GM18870 (cell line): ENCODE data around the gene PIBF1.

Experiments used
- ATAC-seq: cut with Tn5 transposase; IDR thresholded peaks from one replicate; pipeline ENCODE4 v1.9.1; 2021; ENCODE audit warnings: moderate library complexity; ENCODE audit not compliant: unreplicated experiment

PIBF1 gene

DNA sequence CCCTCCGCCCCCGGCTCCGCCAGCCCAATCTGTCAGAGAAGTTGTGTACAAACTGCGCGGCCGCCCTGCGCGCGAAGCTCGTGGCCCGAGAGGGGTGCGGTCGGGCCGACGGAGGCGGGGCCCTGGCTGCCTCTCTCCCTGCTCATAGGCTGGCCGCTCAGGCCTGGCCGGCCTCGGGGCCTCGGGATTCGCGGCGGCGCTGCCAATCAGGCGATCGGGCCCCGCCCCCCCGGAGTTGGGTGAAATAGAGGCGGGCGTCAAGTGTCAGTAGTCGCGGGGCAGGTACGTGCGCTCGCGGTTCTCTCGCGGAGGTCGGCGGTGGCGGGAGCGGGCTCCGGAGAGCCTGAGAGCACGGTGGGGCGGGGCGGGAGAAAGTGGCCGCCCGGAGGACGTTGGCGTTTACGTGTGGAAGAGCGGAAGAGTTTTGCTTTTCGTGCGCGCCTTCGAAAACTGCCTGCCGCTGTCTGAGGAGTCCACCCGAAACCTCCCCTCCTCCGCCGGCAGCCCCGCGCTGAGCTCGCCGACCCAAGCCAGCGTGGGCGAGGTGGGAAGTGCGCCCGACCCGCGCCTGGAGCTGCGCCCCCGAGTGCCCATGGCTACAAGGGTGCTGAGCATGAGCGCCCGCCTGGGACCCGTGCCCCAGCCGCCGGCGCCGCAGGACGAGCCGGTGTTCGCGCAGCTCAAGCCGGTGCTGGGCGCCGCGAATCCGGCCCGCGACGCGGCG lies 277.0 kb downstream of the PIBF1 start, which contains the start of gene KLF5:
TSS of gene KLF5 (plus strand) at position 270 of the 724 bp plus-strand sequence. CDS start at position 593, 323 bp downstream.
- peak; percentile 89 for ATAC-seq

GRCh38 chr13:73059460-73060250 lies 277.7 kb downstream of the PIBF1 start:
- peak; percentile 32 for ATAC-seq

- no peak for ATAC-seq
Measured at GRCh38 chr13:73060251-73061160, 278.6 kb downstream of the PIBF1 start.

DNA sequence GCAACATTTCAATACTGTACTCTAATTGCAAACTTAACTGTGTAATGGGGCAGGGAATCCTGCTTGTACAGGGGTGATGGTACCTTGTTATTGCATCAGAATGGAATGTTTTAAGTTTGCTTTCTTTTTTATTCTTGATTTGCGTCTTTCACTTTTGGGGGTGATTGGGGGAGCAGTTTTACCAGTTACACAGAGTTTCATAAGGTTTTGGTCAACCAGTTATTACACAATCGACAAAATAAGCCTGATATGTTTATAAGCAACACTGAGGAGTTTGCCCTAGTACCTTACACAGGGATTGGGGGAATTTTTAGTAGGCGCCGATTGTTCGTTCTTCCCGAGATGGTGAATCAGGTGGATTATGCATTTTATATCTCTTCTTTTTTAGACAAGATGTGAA lies 279.5 kb downstream of the PIBF1 start:
- no peak for ATAC-seq

DNA sequence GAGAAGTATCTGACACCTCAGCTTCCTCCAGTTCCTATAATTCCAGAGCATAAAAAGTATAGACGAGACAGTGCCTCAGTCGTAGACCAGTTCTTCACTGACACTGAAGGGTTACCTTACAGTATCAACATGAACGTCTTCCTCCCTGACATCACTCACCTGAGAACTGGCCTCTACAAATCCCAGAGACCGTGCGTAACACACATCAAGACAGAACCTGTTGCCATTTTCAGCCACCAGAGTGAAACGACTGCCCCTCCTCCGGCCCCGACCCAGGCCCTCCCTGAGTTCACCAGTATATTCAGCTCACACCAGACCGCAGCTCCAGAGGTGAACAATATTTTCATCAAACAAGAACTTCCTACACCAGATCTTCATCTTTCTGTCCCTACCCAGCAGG lies 279.9 kb downstream of the PIBF1 start:
- no peak for ATAC-seq

DNA sequence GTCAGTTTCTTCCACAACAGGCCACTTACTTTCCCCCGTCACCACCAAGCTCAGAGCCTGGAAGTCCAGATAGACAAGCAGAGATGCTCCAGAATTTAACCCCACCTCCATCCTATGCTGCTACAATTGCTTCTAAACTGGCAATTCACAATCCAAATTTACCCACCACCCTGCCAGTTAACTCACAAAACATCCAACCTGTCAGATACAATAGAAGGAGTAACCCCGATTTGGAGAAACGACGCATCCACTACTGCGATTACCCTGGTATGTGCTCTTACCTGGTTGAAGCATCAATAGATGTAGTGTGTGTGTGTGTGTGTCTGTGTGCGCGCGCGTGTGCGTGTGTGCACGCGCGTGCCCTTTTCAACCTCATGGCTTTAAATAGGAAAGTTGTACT lies 280.5 kb downstream of the PIBF1 start:
- no peak for ATAC-seq

DNA sequence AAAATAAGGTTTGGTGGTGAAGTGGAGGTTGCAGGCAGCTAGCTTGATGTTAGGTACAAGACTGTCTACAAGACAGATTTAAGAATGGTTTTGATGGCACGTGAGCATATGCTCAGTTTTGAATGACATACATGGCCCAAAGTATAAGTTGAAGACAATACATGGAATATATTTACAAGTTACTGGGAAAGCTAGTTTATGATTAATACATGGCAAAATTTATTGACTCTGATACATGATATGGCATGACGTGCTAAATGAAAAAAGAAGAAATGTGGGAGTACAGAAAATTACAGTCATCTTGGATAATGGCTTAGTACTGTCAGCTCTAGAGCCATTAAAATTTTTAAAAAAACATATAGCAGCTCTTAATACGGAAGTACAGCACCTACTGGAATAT lies 281.2 kb downstream of the PIBF1 start:
- no peak for ATAC-seq

GRCh38 chr13:73065036-73065435 lies 283.1 kb downstream of the PIBF1 start:
- ATAC-seq, result no peak

DNA sequence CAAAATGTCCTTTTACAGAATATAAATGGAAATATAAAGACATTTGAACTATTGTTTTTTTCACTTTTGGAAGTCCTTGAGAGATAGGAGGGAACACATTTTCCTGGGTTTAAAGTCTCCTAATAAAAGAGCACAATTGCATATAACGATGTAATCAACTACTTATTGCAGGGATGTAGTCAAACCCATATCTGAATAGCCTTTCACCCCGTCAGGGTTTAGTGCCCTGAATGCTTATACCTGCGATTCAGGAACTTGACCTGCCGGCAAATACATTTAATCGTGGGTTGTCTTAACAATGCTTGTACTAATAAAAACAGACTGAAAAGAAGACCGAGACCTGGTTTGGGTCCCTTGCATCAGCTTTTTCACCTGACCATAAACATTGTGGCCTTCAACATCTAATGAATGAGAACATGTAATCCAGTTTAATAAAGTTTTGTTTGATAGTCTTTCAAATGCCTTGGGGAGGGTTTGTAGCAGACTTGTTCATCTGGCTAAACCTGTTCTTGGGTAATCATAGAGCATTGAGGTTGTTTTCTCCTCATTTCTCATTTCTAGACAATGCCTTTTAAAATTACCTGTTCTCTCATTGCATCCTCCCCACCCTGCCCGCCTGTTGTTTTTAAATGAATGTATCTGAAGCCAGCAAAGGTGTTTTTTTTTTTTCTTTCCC lies 283.9 kb downstream of the PIBF1 start:
- no peak for ATAC-seq
